GM12892 (cell line): ENCODE data around the gene IDH2.

ENCODE experiments used
- POLR2A ChIP-seq: IDR thresholded peaks from 2 replicates; pipeline ENCODE4 v1.6.1; 2011; ENCODE audit warnings: low read depth, low read length, control low read depth
- POLR2AphosphoS5 ChIP-seq: IDR thresholded peaks from 2 replicates; pipeline ENCODE4 v1.6.1; 2011; ENCODE audit warnings: low read depth, low read length, control low read depth
- TAF1 ChIP-seq: IDR thresholded peaks from 2 replicates; pipeline ENCODE4 v1.6.1; 2011; ENCODE audit warnings: low read depth, mild to moderate bottlenecking, control low read depth, low read length, borderline replicate concordance

GRCh38 chr15:90054618-90055097 lies 47.6 kb downstream of the IDH2 start:
- no peak for TF ChIP-seq POLR2A
- TF ChIP-seq POLR2AphosphoS5: no peak
- TF ChIP-seq TAF1: no peak
